ENCODE results near the gene BSND.

BSND gene

DNA sequence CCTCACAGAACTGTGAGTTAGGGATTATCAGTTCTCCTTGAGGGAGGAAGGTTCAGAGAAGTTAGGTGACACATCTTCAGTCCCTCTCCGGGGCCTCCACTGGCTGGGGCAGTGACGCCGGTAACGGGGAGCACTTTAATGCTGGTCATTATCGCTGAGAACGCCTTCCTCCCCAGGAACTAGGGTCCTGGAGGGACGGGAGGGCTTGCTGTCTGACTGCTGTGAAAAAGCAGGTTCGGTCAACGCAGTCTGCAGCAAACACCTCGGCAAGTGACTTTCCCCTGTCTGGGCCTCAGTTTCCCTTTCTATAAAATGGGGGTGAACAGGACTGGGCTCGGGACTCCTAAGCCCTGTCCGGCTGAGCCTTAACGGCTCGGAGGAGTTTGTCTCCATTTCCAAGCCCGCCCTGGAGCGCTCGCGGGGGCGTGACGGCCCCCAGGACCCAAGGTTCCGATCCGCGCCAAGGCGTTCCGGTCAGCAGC lies 18.6 kb upstream of the BSND start (continued):
- TF ChIP-seq ZNF529 (tag by site-specific recombination; IDR thresholded peaks at IDR 0.05; ENCODE audit: insufficient replicate concordance) (no peak), ZNF214 (tag by site-specific recombination; IDR thresholded peaks at IDR 0.05; ENCODE audit: borderline replicate concordance) (no peak), ZNF692 (tag by site-specific recombination; IDR thresholded peaks at IDR 0.05) (no peak), GLIS1 (tag by site-specific recombination; IDR thresholded peaks at IDR 0.05) (no peak), YY1 (tag by site-specific recombination; IDR thresholded peaks at IDR 0.05) (no peak), ZNF366 (tag by site-specific recombination; conservative IDR thresholded peaks at IDR 0.05) (no peak), HIC1 (tag by site-specific recombination; IDR thresholded peaks at IDR 0.05) (no peak), ZSCAN30 (tag by site-specific recombination; IDR thresholded peaks at IDR 0.05) (no peak), SP3 (tag by site-specific recombination; IDR thresholded peaks at IDR 0.05) (no peak), ZNF658 (tag by site-specific recombination; IDR thresholded peaks at IDR 0.05) (no peak), HOXA7 (CRISPR knock-in tag; IDR thresholded peaks at IDR 0.05; ENCODE audit: borderline replicate concordance) (no peak)
- TF ChIP-seq, protein P1, sequence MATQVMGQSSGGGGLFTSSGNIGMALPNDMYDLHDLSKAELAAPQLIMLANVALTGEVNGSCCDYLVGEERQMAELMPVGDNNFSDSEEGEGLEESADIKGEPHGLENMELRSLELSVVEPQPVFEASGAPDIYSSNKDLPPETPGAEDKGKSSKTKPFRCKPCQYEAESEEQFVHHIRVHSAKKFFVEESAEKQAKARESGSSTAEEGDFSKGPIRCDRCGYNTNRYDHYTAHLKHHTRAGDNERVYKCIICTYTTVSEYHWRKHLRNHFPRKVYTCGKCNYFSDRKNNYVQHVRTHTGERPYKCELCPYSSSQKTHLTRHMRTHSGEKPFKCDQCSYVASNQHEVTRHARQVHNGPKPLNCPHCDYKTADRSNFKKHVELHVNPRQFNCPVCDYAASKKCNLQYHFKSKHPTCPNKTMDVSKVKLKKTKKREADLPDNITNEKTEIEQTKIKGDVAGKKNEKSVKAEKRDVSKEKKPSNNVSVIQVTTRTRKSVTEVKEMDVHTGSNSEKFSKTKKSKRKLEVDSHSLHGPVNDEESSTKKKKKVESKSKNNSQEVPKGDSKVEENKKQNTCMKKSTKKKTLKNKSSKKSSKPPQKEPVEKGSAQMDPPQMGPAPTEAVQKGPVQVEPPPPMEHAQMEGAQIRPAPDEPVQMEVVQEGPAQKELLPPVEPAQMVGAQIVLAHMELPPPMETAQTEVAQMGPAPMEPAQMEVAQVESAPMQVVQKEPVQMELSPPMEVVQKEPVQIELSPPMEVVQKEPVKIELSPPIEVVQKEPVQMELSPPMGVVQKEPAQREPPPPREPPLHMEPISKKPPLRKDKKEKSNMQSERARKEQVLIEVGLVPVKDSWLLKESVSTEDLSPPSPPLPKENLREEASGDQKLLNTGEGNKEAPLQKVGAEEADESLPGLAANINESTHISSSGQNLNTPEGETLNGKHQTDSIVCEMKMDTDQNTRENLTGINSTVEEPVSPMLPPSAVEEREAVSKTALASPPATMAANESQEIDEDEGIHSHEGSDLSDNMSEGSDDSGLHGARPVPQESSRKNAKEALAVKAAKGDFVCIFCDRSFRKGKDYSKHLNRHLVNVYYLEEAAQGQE (tag by site-specific recombination; IDR thresholded peaks at IDR 0.05) = no peak
- TF ChIP-seq, protein P2, sequence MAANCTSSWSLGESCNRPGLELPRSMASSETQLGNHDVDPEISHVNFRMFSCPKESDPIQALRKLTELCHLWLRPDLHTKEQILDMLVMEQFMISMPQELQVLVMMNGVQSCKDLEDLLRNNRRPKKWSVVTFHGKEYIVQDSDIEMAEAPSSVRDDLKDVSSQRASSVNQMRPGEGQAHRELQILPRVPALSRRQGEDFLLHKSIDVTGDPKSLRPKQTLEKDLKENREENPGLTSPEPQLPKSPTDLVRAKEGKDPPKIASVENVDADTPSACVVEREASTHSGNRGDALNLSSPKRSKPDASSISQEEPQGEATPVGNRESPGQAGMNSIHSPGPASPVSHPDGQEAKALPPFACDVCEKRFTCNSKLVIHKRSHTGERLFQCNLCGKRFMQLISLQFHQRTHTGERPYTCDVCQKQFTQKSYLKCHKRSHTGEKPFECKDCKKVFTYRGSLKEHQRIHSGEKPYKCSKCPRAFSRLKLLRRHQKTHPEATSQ (tag by site-specific recombination; IDR thresholded peaks at IDR 0.05) = no peak

DNA sequence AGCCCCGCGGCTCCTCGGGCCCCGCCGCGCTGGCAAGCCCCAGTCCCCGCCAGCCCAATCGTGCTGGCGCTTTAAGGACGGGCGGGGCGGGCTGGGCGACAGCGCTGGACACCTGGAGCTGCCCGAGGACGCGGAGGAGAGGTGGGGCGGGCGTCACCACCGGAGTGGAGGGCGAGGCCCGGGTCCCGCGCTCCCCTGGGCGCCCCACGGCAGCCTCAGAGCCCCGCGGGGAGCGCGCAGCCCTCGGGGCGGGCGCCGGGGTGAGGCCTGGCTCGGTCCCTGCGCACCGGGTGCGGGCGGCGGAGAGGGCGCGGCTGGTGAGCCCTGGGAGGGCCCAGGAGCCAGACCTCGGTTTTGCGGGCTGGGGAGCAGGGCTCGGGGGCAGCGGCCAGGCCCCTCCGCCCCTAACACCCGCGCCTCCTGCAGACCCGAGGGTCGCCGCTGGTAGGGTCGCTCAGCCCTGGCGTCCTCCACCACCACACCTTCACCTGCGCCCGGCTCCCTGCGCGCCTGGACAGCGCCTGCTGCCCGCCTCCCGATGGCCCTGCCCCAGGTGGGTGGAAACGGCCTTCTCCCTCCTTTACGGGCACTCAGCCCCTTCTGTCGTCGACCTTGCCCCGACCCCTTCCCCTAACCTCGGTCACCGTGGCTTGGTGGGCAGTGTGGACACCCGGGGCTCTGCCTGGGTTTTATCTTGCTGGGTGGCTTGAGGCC lies 18.0 kb upstream of the BSND start, which contains the start of gene TMEM61:
Gene TMEM61, plus strand, starts transcription at position 101 of the 714 bp plus-strand sequence. Its CDS starts 438 bp downstream, at position 539.
- Histone ChIP-seq H3K36me3 (ENCODE audit: control insufficient read depth in 2 of 2, insufficient read depth in 1 of 2, low read length in 2 of 2) (no peaks in the 10 kb centered on the region), H3K9me3 (ENCODE audit: control insufficient read depth, insufficient read depth, low read depth, low read length) (no peaks in the 10 kb centered on the region), H3K27ac (ENCODE audit: extremely low read depth, low read depth, low read length) (no peak within 1 kb of the TSS), H3K4me3 (ENCODE audit: low read depth, low read length) (peak within 1 kb of the TSS; percentile 13), H3K4me1 (ENCODE audit: control insufficient read depth, insufficient read depth, low read length) (peaks cover 5% of the 10 kb centered on the region; the same call in 1 of the 2 replicates)
- POLR2A ChIA-PET = no interaction called here
- CTCF ChIA-PET = no interaction called here
- TF ChIP-seq ZNF777 (tag by site-specific recombination; IDR thresholded peaks at IDR 0.05; ENCODE audit: borderline replicate concordance) = no peak
- no peak for TF ChIP-seq ZNF221 (tag by site-specific recombination; IDR thresholded peaks at IDR 0.05; ENCODE audit: borderline replicate concordance)
- TF ChIP-seq, protein P1 (tag by site-specific recombination; IDR thresholded peaks at IDR 0.05) = no peak
- no peak for TF ChIP-seq SP2 (tag by site-specific recombination; IDR thresholded peaks at IDR 0.05)
- no peak for TF ChIP-seq ZNF514 (tag by site-specific recombination; IDR thresholded peaks at IDR 0.05)
- TF ChIP-seq ZNF23 (tag by site-specific recombination; IDR thresholded peaks at IDR 0.05; ENCODE audit: borderline replicate concordance) = no peak
- no peak for TF ChIP-seq ZNF664 (tag by site-specific recombination; IDR thresholded peaks at IDR 0.05)
- TF ChIP-seq ZNF530 (tag by site-specific recombination; IDR thresholded peaks at IDR 0.05; ENCODE audit: low read depth) = no peak
- no peak for TF ChIP-seq ZIC2 (tag by site-specific recombination; IDR thresholded peaks at IDR 0.05)
- TF ChIP-seq, protein P3, sequence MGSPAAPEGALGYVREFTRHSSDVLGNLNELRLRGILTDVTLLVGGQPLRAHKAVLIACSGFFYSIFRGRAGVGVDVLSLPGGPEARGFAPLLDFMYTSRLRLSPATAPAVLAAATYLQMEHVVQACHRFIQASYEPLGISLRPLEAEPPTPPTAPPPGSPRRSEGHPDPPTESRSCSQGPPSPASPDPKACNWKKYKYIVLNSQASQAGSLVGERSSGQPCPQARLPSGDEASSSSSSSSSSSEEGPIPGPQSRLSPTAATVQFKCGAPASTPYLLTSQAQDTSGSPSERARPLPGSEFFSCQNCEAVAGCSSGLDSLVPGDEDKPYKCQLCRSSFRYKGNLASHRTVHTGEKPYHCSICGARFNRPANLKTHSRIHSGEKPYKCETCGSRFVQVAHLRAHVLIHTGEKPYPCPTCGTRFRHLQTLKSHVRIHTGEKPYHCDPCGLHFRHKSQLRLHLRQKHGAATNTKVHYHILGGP (tag by site-specific recombination; IDR thresholded peaks at IDR 0.05) = no peak
- no peak for TF ChIP-seq KLF16 (tag by site-specific recombination; IDR thresholded peaks at IDR 0.05)

Measured in HEK293 (cell line).